HEK293 (cell line): Measurements from ENCODE around the gene CELF4.

Source experiments
- CTCF ChIP-seq: fragments of 450-650 bp; formaldehyde crosslinking; IDR thresholded peaks from 2 replicates; pipeline ENCODE4 v1.5.1; 2016; ENCODE audit warnings: missing biosample characterization, missing genetic modification characterization
- ZNF112 ChIP-seq: fragments of 450-650 bp; formaldehyde crosslinking; IDR thresholded peaks from 2 replicates; pipeline ENCODE4 v1.5.0; 2017; ENCODE audit warnings: missing biosample characterization, missing genetic modification characterization
- ZNF274 ChIP-seq, 2 experiments: fragments of 200-500 bp in 1 of 2; fragments of 450-650 bp in 1 of 2; sonication (Bioruptor generic) in 1 of 2; formaldehyde crosslinking in 1 of 2; IDR thresholded peaks; 2 replicates each; pipeline versions ENCODE4 v1.5.1 to v1.6.1; 2014 to 2016; ENCODE audit warnings: borderline replicate concordance in 1 of 2, inconsistent platforms in 1 of 2, low read length in 1 of 2, missing biosample characterization in 1 of 2, missing genetic modification characterization in 1 of 2
- ZNF639 ChIP-seq: fragments of 450-650 bp; formaldehyde crosslinking; IDR thresholded peaks from 2 replicates; pipeline ENCODE4 v1.5.1; 2016; ENCODE audit warnings: missing biosample characterization, missing genetic modification characterization

GRCh38 chr18:37276111-37276890 lies 289.3 kb downstream of the CELF4 start:
- no peak for TF ChIP-seq ZNF274 (IDR thresholded peaks at IDR 0.05; ENCODE audit: low read length)
- no peak for TF ChIP-seq ZNF274 (tag by site-specific recombination; IDR thresholded peaks at IDR 0.05; ENCODE audit: borderline replicate concordance)
- TF ChIP-seq CTCF = no peak
- TF ChIP-seq ZNF112 (tag by site-specific recombination) = no peak
- TF ChIP-seq ZNF639 (tag by site-specific recombination) = no peak
